ENCODE data around the gene NKIRAS2.

The NKIRAS2 gene

DNA sequence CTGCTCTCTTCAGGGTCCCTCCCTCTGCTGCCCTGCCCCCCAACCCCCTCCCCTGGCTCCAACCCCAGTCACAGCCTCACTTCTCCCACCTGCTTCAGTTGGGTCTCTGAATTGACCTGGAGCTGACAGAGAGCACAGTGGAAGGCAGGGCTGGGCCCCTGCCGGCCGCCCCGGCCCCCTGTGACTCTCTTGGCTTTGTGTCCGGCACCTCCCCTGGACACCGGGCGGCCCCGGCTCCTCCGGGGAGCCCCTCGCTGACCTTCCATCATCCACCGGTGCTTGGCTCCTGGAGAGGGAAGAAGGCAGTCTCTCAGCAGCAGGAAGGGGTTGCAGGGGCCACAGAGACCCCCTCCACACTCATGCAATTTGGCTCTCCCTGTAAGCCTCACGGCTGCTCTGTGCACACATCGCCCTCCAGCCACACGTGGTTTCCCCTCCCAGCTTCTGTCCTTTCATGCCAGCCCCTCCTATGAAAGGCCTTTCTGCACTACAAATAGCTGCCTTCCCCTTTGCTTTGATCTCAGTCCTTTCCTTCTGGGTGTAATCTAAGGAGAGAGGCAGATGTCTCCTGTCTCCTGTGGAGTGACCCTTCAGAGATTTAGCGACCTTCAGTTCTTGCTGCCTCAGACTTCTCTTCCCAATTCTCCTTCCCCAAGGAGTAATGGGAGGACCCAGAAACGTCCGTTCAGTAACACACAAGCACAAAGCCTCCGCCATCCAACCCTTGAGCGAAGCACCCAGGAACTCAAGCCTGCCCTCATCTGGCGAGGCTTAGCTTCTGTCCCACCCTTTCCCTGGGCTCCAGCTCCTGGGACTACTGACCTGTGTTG is 8.3 kb downstream of the NKIRAS2 start:
- DNase-seq = no peak

DNA sequence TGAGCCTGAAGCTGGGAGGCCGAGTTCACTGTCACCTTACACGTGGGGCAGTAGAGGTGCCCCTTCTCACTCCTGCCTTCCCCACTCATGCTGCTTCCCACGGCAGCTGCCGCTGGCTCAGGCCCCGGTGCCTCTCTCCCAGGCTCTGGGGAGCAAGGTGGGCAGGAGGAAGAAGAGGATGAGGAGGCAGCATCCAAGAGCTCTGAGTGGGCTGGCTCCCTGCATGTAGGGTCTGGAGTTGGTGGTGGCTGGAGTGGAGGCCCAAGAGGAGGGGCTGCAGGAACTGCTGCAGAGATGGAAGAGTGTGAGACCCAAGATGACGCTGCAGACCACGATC is 8.9 kb downstream of the NKIRAS2 start:
- DNase-seq = no peak

DNA sequence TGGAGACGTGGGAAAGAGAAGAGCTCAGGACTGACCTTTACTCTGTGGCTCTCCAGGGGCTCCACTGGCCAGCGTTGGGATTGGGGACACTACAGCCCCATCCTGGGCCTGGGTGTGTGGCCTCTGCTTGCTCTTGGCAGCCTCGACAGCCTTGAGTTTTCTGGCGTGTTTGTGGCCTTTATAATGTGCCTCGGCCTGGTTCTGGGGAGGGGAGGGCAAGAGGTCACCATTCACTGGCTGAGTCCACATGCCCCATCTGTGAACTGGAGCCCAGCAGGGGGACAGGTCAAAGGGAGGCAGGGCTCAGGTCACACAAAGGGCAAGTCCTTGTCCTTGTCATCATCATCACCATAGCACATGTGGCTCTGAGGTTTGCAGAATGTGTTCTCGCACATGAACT is 11.7 kb downstream of the NKIRAS2 start:
- no peak for DNase-seq

DNA sequence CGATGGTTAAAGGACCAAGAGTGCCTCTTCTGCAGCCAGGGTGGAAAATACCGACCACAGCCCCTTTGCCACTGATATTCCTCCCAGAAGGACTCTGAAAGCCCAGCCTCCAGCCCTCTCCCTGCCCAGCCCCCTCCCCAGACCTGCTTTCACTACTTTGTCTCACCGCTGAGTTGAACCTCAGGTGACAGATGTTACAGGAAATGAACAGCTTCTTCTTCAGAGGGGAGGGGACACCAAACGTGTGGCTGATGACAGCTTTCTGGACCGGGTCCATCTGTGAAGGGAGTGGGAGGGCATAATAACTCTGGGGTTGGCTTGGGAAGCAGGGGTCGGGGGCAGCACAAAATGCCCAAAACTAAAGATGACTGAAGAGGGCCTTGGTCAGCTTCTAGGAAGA is 14.2 kb downstream of the NKIRAS2 start:
- no peak for DNase-seq

DNA sequence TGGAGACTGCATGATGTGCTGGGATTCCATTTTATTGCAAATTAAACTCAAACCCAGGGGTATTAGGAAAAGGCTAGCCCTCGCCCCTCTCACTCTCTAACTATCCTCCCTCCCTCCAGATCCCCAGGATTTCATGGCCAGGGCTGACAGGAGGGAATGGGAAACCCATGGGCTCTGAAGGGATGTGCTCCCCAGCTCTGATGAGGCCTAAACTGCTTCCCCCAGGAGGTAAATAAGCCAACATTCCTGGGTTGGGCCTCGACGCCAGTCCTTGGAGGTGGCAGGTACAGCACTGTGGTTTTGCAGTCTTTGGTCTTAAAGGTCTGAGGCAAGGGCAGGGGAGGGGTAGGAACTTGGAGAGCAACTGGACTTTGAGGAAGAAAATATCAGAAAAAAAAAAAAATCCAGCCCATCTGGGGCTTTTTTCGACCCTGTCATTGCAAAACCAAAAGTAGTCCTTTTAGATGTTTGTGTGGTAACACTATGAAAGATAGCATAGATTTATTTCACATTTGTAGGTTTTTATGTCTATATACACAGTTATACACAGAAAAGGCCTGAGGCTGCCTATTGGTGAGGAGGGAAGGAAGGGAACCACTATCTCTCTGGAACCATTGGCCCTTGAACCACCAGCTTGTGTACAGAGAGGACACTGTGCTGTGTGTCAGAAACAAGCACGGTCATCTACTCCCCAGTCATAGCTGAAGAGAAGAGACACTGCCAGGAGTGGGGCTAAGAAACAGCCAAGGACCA is 18.5 kb downstream of the NKIRAS2 start:
- DNase-seq = no peak

DNA sequence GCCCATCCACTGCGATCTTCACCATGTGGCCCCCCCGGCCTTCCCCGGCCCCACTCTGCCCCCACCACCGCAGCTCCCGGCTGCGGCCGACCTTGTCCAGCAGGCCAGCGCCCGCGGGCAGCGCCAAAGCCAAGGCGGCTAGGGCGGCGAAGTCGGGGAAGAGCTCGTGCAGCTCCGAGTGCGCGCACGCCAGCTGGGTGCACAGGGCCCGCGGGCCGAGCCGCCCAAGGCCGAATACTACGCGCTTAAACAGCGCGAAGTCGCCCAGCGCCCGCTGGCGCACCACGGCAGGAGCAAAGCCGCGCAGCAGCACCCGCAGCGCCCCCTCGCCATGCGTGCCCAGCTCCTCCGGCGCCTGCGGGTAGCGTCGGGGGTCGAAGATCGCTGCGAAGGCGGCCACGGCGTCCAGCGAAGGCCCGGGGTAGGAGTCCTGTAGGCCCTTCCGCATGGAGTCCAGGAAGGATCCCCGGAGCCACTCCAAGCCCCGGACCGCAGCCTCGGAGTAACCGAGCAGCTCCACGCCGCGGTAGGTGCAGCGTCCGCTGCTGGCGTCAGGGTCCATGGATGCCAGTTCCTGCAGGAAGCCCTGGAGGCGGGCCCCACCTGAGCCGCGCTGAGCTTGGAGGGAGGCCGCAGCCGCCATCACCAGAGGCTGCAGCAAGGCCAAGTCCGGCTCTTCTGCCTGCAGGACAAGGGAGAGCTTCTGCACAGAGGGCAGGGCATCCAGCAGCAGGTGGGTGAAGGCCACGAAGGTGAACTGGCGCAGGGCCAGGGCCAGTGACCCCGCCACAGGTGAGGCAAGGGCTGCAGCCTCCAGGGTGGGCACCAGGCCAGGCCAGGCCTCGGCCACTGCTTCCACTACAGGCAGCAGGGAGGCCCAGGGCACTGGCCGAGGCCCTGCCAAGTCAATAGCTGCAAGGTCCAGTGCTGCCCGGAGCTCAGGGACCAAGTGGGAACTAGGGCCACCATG is 20.2 kb downstream of the NKIRAS2 start:
- DNase-seq = no peak

DNA sequence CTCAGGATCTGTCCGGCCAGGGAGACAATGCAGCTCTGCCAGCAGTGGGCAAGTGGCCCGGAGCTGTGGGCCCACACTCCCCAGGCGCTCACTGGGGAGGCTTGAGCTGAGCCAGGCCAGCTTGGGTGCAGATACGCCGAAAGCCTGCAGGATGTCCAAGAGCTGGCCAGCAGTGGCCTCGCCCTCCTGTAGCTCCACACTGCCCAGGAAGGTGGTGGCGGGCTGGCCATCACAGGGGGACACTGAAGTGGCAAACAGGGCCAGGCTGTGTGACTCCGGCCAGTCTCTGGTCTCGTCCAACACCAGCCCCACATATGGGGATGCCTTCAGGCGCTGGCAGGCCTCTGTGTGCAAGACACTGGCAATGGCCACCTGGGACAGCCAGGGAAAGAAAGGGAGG is 20.9 kb downstream of the NKIRAS2 start:
- no peak for DNase-seq

DNA sequence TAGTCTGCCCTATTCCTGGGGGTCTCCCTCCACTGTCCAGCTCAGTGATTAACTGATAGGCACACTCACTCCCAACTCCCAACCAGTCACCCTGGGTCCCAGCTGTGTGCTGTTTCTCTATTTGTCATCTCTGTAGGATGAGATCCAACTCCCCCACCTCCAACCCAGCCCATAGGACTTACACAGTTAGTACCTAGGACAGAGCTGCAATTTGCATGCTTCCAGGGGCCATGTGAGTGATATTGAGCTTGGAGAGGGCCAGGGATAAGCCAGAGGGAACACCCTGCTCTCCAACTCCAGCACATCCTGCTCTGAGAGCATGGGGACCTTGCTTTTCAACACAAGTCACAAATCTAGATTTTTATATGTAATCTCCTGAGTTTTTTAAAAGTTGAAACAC is 21.7 kb downstream of the NKIRAS2 start:
- no peak for DNase-seq

DNA sequence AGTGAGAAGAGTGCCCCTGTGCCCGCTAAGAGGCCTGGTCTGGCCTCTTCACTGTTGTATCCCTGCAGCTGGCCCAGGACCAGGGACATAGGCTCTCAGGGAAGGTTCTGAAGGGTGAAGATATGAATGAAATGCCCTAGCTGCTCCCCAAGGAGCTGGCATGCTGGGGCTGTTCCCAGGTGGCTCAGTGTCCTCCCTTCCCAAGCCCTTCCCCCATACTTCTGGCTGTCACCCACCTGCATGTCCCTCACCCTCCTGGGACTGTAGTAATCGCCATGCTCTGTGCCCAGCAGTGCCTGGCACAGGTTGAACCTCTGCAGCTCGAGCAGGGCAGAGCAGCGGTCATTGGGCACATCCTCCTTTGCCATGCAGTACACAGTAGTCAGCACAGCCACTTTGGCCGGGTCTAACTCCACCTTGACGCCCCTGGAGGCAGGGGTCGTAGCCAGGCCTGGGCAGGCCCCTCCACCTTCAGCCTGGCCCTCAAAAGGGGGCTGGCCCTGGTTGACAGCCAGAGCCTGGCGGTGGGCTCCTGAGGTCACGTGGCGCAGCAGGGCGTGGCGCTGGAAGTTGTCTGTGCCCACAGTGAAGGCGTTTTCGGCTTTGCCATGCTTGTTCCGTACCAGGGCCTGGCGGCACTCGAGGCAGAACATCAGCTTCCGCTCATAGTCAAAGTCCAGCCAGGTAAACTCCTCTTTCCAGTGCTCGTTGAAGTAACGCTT is 22.9 kb downstream of the NKIRAS2 start:
- DNase-seq = no peak

DNA sequence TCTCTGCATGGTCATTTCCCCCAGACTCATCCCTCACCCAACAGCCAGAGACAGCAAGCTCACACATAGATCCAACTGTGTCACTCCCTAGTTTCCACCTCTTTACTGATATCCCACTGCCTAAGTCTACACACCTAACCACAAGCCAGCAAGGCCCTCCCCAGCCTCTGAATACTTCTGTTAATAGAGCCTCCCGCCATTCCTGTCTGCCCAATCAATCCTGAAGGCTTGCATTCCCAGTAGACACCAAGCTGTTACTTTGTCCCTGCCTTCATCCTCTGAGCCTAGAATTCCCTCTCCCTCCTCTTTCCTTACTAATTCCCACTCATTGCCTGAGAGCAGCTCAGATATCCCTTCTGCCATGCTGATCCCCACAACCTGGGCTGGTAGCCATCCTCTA is 25.8 kb downstream of the NKIRAS2 start:
- no peak for DNase-seq

DNA sequence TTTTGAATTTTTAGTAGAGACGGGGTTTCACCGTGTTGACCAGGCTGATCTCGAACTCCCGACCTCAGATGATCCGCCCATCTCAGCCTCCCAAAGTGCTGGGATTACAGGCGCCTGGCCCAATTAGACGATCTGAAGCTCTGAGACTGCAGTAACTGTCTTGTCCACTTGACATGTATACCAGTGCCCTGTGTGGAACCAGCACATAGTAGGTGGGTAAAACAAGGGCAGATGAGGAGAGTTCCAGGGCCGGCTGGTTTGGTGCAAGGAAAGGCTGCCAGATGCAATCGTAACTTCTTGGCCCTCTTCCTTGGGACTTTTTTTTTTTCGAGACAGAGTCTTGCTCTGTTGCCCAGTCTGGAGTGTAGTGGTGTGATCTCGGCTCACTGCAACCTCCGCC is 27.5 kb downstream of the NKIRAS2 start:
- no peak for DNase-seq

DNA sequence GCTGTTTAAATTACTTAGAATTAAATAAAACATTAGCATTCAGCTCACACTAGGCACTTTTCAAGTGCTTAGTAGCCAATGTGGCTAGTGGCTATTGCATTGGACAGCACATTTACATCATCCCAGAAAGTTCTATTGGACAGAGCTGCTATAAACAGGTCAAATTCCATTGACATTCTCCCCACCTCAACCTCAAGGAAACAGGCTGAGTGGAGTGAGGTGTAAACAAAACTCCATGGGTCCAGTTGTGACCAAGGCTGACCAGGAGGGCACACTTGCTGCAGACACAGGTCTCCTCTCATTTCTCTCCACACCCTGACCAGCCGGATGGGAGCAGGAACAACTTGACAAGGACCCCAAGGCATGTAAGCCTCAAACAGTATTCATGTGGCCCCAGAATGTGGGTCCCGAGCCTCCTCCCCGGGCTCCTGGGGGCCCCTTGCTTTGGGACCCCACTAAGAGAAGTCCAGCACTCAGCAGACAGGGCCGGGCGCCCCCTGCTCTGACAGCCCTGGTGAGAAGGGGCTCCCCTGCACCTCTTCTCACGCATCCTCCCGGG is 30.0 kb downstream of the NKIRAS2 start:
- DNase-seq = no peak

DNA sequence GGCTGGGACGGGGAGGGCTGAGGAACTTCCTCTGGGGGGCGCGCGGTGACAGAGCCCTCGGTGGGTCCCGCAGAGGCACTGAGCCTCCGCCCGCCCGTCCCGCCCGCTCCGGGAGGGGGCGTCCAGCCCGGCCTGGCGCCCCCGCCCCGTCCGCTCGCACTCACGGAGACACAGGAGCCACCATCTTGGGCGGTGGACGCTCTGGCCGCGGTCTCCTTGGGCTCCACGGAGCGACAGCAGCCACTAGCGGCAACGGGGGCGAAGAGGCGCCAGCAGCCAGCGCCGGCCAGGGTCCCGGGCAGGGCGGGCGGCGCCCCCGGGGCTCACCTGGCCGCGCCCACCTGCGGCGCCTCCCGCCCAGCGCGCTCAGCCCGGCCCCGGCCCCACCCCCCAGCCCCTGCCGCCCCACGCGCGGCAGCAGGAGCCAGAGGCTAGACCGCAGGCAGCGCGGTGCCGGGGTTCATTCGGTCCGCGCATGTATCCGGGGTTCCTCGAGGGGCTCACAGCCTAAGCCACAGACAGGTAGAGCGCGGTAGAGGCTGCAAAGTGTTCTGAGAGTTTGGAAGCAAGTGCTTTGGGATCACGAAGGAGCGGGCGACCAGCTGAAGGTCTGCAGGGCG is 30.6 kb downstream of the NKIRAS2 start, which contains the start of gene C17orf113:
Gene C17orf113, minus strand, starts transcription at position 209 of the 620 bp plus-strand sequence. CDS start 7,225 bp downstream, outside the sequence.
- DNase-seq = peak; percentile 30

DNA sequence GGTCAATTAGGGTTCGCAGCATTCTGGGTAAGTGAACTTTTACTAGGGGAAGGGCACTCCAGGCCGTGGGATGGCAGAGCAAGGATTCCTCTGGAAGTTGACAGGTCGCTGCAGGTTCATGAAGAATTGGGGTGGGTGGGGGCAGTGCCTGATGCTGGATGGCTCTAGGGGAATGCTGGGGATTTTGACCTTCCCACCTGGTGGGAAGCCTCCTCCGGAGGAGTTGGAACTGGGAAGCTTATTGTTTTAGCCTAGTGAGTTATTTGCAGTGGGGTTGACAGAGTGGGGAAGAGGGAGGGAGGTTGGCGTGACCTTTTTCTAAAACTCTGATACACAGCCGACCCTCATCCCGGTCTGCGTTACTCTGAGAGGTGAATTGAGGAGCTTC is 31.1 kb downstream of the NKIRAS2 start:
- DNase-seq = no peak

DNA sequence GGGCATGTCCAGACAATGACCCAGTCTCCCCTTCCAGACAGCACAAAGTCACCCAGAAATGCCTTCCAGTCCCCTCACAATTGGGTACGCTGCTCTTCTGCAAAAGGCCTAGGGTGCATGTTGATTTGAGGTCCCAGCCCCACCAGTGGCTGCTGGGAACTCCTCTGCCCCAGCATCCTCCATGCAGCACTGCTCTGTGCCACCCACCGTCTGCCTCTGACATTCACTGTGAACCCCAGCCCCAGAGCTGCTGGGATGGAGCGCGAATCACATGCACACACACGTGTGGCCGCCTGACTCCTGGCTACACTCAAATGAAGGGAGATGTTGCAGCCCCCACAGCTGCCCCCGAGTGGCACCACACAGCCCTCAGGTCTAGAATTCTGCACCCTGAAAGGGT is 31.8 kb downstream of the NKIRAS2 start:
- DNase-seq = no peak

DNA sequence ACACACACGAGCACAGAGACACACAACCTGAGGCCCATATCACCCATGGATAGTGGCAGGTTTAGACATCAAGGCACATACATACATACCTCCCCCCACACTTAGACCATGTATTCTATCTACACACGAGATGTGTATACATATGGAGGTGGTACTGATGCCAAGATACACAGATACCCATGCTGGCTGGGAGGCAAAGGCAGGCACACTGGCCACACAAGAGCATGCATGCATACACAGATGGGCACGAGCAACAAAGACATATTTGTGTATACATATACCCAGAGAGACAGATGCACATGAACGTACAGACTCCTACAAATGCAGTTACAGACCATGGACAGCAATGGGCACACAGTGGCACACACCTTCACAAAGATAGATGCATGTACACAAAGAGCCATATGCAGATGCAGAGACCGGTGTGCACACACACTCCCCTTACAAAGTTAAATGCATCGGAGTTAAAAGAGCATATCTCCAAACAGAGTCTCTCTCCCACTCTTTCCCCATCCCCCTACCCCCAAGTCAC is 32.5 kb downstream of the NKIRAS2 start:
- DNase-seq = no peak

DNA sequence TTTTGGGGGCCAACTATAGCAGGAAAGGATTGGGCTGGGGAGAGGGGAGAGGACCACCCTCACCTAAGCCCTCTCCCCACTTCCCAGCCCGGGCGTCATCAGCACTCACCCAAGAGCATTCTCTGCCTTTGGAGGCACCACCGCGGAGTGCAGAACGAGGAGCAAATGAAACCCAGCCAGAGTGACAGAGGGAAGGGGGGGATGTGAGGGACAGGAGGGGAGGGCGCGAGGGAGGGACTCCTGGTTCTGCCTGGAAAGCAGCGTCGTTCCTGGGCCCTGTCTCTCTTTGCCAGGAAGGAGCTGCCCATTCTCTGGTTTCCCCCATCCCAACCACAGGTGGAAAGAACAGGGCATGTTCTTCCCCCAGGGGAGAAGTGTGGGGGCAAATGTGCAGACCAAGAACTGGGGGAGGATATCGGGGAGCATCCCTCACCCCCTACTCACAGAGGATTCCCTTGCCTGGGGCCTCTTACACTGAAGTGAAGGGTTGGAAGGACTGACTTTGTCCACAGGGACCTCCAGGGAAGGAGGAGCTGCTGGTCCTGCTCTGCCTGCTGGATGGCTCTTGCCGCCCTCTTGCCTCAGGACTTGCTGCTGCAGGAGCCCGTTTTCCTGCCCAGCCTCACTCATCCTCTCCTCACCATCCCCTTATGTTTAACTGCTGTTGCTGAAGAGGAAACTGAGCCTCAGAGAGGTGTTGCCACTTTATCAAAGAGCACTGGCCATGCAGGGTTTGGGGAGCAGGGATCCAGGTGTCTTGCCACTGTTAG is 34.0 kb downstream of the NKIRAS2 start:
- no peak for DNase-seq

DNA sequence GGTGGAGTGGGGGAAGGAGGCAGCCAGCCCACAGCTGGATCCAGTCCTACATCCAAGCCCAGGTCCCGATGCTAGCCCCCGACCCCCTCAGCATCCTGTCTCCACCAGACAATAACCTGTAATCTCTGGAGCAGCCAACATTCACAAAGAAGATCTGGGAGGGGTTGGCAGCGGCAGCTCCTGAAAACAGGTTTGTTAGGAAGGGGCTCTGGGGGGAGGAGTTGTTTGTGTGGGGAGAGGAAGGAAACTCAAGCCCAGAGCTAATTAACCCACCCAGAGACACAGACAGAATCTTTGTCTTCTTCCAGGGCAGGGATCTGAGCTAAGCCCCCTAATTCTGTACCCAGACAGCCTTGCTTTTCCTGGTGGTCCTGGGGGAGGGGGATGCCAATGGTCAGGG is 35.1 kb downstream of the NKIRAS2 start:
- no peak for DNase-seq

DNA sequence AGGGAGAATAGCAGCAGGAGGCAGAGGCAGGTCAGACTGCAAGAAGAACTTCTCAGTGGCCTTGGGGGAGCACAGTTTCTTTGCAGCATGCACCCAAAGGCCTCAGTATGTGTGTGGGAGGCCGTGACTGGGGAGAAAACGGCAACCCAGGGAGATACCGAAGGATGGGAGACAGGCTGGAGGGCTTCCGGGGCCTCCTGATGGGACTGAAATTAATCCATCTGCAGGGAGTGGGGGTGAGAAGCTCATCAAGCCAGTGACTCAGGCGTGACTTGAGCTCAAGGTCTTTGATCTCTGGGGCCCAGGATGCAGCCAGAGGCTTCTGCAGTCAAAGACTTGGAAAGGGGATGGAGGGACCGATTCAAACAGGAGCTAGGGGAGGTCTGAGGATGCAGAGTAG is 35.6 kb downstream of the NKIRAS2 start:
- no peak for DNase-seq

DNA sequence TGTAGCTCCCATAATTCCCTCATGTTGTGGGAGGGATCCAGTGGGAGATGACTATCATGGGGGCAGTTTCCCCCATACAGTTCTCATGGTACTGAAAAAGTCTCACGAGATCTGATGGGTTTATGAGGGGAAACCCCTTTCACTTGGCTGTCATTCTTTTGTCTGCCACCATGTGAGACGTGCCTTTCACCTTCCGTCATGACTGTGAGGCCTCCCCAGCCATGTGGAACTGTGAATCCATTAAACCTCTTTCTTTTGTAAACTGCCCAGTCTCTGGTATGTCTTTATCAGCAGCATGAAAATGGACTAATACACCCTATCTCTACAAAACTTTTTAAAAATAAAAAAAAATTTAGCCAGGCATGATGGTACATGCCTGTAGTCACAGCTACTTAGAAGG is 36.7 kb downstream of the NKIRAS2 start:
- DNase-seq = no peak

DNA sequence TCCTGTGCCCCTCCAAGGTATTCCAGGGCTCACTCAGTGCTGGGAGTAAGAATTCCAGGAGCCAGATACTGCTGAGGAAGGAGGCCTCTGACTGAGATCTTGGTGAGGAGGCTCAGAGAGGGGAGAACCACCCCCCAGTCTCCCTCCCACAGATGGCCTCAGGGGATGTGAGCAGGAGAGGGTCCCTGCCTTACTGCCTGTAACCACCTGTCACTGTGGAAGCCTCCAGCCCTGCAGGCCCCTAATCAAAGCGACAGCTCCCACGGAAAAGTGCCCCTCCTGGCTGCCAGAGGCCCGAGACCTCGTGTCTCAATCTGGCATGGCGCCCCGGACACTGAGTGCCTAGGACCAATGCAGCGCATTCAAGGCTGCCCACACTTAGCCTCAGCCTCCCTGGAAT is 38.2 kb downstream of the NKIRAS2 start:
- DNase-seq = no peak

Measured in activated CD4-positive, alpha-beta T cell treated with anti-CD3 and anti-CD28 coated beads for 4 hours (primary cell).